Activated CD4-positive, alpha-beta T cell treated with anti-CD3 and anti-CD28 coated beads for 4 hours (primary cell): Measurements from ENCODE around the gene ISX.

Experiments
- DNase-seq, 2 donors: peaks; one replicate each; pipeline ENCODE4 v3.0.0-alpha.2; 2020

The ISX gene

DNA sequence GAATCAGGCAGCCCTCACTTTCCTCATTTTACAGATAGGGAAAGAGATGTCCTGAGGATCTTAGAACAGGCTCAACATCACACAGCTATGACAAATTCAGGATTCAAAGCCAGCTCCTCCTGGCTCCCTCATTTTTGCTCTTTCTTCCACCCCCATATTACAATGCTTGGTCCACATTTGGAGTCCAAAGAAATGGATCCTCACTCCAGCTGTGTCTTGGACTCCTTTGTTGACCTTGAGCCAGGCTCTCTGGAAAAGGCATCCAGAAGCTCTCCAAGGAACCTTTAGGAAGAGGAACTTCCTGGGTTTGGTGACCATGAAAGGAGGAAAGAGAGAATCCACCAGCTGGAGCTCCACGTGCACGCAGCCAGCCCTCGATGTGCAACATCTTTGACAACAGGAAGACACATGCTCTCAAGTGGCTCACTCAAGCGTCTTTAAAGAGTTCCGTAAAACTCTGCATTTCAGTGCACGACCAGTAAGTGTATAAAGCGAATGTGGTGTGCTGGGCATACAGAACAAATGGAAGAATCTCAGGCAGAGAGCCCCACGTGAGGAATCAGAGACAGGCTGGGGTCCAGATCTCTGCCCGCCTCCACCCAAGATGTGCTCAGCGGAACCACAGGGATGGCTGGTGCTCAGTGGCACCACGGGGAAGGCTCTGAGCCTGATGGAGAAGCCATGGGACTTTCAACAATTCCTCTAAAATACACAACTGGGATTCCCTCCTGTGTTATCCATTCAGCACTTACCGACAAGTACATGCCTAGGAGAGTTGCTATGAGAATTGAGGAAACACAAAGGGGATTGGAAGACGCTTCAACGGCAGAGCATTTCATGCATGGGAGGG lies 48.4 kb downstream of the ISX start:
- no peak for DNase-seq

DNA sequence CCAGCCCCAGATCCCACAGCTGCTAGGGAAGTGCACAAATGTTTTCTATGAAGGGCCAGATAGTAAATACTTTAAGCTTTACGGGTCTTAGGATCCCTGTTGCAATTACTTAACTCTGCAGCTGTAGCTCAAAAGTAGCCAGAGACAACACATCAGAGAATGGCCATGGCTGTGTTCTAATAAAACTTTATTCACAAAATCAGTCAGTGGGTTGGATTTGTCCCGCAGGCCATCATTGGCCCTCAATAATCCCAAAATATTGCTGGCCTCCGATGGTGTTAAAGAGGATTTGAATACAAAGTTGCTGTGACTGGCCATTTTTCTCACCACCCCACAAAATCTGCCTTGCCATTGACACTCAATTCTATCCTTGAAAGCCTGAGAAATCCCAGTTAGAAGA lies 49.6 kb downstream of the ISX start:
- no peak for DNase-seq

DNA sequence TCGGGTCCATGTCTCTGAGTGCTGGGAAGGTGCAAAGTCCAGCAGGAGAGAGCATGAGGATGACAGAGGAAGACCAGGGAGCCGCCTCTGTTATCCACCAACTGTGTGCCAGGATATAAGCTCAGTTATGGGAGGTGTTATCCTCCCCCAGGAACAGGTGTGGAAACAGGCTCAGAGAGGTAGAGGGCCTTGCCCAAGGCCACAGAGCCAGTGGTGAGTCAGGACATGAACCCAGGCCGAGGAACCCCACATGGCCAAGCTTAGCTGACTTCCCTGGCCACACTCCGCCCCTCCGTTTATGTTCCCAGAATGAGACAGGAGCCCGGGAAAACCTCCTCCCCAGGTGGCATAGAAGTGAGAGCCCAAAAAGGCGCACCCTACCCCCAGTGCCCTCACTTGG lies 50.3 kb downstream of the ISX start:
- no peak for DNase-seq

DNA sequence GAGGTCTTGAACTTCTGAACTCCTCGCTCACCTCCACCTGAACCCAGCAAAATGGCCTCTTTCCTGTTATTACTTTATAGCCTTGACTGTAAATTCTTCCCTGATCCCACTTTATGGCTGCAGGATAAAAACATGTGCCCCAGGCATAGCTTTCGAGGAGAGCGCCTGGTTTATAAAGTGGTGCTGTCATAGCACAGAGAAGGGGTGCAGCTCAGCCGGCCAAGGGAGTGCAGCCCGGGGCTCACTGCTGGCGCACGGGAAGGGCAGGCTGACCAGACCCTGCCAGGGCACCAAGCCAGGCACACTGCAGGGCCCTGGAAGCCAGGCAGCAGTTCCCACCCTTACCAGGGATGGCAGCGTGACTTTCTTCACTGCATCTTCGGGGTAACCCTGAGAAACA lies 50.9 kb downstream of the ISX start:
- DNase-seq: no peak

DNA sequence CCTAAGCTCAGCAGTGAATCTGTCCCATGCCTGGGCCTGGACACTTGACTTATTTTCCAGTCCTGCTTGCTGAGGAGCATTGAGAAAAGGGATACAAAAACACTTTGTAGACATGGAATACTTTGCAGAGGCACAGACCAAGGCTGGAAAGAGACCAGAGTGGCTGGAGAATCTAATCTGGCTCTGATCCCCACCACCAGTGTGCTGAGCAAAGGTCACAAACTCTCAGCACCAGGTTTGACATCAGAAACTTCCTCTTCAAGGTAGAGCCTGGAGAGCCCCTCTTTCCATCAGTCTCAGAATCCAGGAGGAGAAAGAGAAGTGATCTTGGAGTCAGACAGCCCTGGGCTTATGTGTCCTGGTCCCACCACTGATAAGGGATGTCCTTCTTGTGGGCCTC lies 53.5 kb downstream of the ISX start:
- no peak for DNase-seq

DNA sequence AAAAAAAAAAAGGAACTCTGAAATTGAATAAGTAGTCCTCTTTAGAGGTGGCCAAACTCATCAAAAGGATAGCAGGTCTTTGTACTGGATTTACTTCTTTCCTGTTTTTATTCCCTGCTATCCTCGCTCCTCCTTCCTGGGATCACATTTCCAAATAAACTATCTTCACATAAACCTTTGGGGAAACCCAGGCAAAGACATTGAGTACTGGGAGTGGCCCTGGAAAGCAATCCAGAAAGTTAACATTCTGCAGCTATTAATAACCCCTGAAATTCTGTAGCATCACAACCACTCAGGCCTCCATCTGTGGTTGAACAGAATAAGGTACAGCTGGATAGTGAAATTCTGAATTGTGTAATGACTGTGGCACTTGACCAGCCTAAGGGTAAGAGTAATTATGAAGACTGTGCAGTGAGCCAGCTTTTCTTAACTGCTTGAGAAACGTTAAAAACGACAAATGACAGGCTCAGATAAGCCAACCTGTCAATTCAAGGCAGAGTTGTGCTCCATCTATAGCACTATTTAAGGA lies 58.8 kb downstream of the ISX start:
- DNase-seq: no peak

DNA sequence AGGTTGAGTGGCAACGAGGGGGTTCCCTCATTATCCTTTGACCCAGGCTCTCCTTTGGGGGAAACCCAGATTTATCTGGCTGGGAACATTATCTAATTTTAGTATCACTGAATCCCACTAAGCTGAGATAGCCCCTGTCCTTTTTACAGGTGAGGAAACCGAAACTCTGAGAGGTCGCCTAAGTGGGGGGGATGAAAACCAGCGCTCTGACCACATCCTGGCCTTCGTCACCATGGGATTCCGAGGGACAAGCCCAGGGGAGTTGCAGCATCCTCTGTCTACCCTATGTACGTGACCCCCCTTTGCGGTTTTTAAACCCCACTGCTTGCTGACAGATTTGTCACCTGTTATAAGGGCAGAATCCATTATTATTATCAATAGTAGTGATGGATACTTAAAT lies 61.0 kb downstream of the ISX start:
- no peak for DNase-seq

DNA sequence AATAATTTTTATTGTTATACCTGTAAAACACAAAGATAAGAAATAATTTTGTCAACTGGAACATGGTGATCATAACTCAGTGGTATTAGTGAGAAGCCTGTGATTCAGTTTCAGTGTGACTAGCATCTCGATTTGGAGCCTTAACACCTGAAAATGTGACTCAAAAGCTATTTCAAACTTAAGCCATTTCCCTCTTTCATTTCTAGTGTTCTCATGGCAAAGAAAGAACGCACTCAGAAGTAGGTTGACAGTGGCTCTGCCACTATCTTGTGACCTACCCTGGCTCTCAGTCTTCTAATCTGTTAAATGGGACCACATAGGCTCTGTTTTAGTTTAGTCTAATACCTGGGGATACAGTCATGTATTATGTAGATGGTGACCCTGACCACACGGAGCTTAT lies 62.7 kb downstream of the ISX start:
- no peak for DNase-seq

DNA sequence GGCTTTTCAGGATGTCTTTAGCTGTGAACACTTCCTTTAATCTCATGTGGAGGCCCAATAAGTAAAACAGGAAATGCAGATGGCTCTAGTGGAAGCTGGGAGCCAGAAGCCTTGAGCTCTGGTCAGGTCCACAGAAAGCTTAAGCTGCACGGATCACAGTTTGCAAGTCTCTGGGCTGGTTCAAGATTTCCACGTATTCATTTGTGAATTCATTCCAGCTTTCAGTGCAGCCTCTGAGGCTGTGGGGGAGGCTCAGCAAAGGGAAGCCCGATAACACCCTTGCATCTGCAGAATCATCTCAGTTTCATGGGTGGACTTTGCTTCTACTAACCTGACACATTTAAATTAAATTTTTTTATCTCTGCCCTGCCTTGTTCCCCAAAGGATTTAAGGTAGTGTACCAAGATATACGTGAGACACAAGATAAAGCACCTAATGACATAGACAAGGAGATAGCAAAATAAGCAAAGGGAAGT lies 65.6 kb downstream of the ISX start:
- no peak for DNase-seq

DNA sequence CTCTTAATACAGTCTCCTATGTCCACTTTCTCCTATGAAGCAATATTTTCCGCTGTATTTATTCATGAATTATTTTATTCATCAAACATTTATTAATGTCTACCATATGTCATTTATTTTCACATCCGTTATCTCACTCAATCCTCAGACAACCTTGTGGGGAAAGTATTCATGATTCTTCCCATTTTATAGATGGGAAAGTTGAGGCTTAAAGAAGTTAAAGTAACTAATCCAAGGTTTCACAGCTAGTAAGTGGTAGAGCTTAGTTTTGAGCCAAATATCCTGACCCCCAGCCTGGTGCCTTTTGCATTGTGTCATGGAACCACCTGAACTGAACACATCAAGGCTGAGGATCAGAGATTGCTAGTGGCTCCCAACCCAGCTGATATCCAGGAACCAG lies 66.6 kb downstream of the ISX start:
- no peak for DNase-seq

DNA sequence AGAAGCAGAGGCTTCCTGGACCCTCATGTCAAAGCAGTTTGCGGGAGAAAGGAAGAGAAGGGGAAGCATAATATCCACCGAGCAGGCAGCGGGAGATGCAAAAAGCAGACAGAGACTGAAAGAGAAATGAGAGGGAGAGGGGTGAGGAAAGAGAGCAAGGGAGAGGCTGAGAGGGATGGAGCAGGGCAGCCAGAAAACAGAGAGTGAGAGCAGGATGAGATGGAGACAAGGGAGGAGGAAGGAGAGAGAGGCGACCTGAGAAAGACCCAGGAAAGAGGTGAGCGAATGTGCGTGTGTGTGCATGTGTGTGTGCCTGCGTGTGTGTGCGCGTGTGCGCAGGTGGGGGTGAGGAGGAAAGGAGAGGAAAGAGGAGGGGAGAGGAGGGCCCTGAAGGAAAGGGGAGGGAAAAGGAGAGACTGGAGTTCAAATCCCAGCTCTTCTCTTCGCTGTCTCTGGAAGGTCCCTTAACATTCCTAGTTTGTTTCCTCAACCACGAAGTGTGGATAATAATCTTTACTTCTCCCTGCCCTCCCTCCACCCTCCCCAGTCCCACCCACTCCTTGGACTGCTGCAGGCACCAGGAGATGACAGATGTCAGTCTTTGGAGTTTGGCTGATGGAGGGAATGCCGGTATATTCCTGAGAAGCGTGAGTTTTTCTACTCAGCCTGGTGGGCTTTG lies 67.9 kb downstream of the ISX start:
- DNase-seq: no peak

DNA sequence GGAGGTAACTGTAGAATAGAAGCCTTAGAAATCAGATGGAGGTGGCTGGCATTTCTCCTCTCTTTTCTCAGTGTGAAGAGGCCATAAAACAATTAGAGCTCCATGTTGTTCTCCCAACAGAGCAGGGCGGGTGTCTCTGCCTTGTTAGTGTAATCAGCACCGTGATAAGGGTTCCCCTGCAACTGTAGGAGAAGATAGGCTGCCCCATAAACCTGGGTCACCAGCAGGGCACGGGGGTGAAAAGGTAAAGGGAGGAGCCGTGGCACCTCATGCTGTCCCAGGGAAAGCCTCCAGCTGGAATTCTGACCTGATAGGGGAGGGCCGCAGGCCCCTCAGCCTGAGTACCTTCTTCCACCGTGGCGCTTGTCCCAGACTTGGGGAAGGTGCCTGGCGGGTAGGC lies 68.7 kb downstream of the ISX start:
- no peak for DNase-seq

DNA sequence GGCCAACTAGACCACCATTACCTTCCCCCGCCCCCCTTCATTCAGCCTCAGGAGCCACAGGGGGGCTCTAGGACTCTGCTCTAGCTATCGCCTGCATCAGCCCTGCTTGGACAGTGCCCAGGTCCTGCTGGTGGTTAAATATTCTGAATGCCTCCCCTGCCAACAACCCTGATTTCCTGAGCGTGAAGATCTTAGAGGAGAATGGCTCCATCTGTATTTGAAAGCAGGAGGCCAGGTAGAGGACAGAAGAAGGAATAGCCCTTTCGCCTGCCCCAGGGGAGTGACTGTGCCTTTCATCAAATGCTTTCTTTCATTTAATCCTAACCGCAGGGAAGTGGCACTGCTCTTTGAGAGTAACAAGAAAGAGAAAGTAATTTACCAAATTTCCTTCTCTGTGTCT lies 69.2 kb downstream of the ISX start:
- DNase-seq: no peak
